ENCODE data around the gene ITPR2. TPM values are rescaled to one million over a fixed set of nuclear protein-coding genes. Genes with fewer than 3 reads are reported as not detected.

The ITPR2 gene
- total and polyA plus RNA-seq, 2 of the 13 experiments (the other 11 are each of a cell fraction or from before 2014, with no cell fraction given): 31.9 to 81.9 TPM

DNA sequence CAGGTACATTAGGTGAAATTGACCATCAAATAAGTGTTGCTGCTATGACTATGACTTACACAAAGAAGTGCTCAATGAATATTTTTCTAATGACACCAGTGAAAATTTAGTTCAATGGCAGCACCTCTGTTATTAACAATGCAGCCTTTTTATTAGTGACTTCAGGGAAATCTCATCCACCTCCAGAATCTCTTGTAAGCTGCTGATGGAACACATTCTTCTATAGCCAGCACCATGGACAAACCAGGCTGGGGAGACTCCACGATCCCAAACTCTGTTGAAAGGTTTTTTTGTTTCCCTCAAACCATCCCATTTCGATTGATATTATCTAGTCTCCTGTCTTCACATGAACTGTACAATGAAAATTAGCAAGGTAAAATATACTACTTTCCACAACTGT lies 265.9 kb downstream of the ITPR2 start:
- WGBS (ENCODE audit: low lambda C conversion rate): 96% methylated on average over 2 of the region's 2 CpGs
- TF ChIP-seq BCL3 (CRISPR knock-in tag; IDR thresholded peaks at IDR 0.05): no peak
- TF ChIP-seq, protein P1, sequence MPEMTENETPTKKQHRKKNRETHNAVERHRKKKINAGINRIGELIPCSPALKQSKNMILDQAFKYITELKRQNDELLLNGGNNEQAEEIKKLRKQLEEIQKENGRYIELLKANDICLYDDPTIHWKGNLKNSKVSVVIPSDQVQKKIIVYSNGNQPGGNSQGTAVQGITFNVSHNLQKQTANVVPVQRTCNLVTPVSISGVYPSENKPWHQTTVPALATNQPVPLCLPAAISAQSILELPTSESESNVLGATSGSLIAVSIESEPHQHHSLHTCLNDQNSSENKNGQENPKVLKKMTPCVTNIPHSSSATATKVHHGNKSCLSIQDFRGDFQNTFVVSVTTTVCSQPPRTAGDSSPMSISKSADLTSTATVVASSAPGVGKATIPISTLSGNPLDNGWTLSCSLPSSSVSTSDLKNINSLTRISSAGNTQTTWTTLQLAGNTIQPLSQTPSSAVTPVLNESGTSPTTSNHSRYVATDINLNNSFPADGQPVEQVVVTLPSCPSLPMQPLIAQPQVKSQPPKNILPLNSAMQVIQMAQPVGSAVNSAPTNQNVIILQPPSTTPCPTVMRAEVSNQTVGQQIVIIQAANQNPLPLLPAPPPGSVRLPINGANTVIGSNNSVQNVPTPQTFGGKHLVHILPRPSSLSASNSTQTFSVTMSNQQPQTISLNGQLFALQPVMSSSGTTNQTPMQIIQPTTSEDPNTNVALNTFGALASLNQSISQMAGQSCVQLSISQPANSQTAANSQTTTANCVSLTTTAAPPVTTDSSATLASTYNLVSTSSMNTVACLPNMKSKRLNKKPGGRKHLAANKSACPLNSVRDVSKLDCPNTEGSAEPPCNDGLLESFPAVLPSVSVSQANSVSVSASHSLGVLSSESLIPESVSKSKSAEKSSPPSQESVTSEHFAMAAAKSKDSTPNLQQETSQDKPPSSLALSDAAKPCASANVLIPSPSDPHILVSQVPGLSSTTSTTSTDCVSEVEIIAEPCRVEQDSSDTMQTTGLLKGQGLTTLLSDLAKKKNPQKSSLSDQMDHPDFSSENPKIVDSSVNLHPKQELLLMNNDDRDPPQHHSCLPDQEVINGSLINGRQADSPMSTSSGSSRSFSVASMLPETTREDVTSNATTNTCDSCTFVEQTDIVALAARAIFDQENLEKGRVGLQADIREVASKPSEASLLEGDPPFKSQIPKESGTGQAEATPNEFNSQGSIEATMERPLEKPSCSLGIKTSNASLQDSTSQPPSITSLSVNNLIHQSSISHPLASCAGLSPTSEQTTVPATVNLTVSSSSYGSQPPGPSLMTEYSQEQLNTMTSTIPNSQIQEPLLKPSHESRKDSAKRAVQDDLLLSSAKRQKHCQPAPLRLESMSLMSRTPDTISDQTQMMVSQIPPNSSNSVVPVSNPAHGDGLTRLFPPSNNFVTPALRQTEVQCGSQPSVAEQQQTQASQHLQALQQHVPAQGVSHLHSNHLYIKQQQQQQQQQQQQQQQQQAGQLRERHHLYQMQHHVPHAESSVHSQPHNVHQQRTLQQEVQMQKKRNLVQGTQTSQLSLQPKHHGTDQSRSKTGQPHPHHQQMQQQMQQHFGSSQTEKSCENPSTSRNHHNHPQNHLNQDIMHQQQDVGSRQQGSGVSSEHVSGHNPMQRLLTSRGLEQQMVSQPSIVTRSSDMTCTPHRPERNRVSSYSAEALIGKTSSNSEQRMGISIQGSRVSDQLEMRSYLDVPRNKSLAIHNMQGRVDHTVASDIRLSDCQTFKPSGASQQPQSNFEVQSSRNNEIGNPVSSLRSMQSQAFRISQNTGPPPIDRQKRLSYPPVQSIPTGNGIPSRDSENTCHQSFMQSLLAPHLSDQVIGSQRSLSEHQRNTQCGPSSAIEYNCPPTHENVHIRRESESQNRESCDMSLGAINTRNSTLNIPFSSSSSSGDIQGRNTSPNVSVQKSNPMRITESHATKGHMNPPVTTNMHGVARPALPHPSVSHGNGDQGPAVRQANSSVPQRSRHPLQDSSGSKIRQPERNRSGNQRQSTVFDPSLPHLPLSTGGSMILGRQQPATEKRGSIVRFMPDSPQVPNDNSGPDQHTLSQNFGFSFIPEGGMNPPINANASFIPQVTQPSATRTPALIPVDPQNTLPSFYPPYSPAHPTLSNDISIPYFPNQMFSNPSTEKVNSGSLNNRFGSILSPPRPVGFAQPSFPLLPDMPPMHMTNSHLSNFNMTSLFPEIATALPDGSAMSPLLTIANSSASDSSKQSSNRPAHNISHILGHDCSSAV (CRISPR knock-in tag; IDR thresholded peaks at IDR 0.05; ENCODE audit: borderline replicate concordance): no peak
- DNase-seq (ENCODE audit: low spot score): no peak
- BruUV-seq (replicated peaks): no TSS peak
- Histone ChIP-seq H3K4me3 (replicated peaks in 1 of 3; ENCODE audit: insufficient read depth in 1 of 3, low read depth in 2 of 3, low read length in 3 of 3) (no peak overlapping the region), H3K79me2 (ENCODE audit: insufficient read depth, low read length) (no peaks in the 10 kb centered on the region), H3K4me2 (ENCODE audit: low read depth, low read length) (no peak overlapping the region), H2AFZ (ENCODE audit: low read length) (no peak overlapping the region), H3K36me3 (replicated peaks in 1 of 2; ENCODE audit: control insufficient read depth in 1 of 2, insufficient read depth in 2 of 2, low read length in 2 of 2) (peaks cover 9 to 27% of the 10 kb centered on the region in 2 experiments), H3K9me3 (ENCODE audit: low read length) (no peaks in the 10 kb centered on the region), H3K9ac (ENCODE audit: insufficient read depth, low read depth, low read length) (no peak overlapping the region), H3K27ac (ENCODE audit: extremely low read length, insufficient read depth, low read length) (no peak overlapping the region), H4K20me1 (ENCODE audit: insufficient read depth, low read length) (no peaks in the 10 kb centered on the region), H3K27me3 (ENCODE audit: control insufficient read depth in 1 of 2, insufficient read depth in 2 of 2, low read length in 2 of 2) (no peaks in the 10 kb centered on the region), H3K4me1 (ENCODE audit: insufficient read depth, low read length) (no peaks in the 10 kb centered on the region)
- in situ Hi-C loops (cut with HindIII; ENCODE audit: extremely low pct_ligation_motif_present, low pct_unique_long_range_greater_than_20kb) (no loop called here), intact Hi-C loops (cut with micrococcal nuclease; ENCODE audit: unreplicated experiment) (no loop called here)
- no peak for FAIRE-seq
- CTCF ChIA-PET (ENCODE audit: low intra/inter-chr PET ratio, low total read pairs): no interaction called here
- no peak for ATAC-seq
- POLR2A ChIA-PET: no interaction called here
